ENCODE measurements around the gene ACTR3C. TPM values are rescaled to one million over a fixed set of nuclear protein-coding genes. Genes with fewer than 3 reads are reported as not detected.
A peak's percentile ranks its signal among the peaks of the same experiment; 100 is the strongest.
"Not testable (repeated sequence)": the region's sequence is repeated elsewhere in the genome, so short reads cannot be mapped to it uniquely, and the experiment has no call there.

The ACTR3C gene
- total RNA-seq, 5 donors from 2014 or later (not counting 1 experiment from before 2014, with no cell fraction given) = 9.2 to 14.6 (median 12.4) TPM

GRCh38 chr7:150322114-150322832, 1.1 kb downstream of the ACTR3C start:
- no peaks in the 10 kb centered on the region for H3K27me3 ChIP-seq (replicated peaks in 1 of 2; ENCODE audit: control insufficient read depth in 2 of 2, extremely low read depth in 1 of 2, insufficient read depth in 2 of 2, low read length in 1 of 2)
- Mint-ChIP-seq H3K27me3 (no peaks in the 10 kb centered on the region), H3K36me3 (peaks cover 29% of the 10 kb centered on the region), H3K4me1 (peaks cover 40 to 46% (median 45%) of the 10 kb centered on the region in 3 donors), H3K27ac (peak overlapping the region; percentile 96 to 99), H3K4me3 (peak overlapping the region; percentile 93 to 98 (median 96)), H3K9me3 (no peaks in the 10 kb centered on the region)
- DNase-seq = peak in 32 of 35 experiments; percentile 12 to 66 (median 46)
- peaks cover 2 to 30% of the 10 kb centered on the region in 2 experiments for H3K4me1 ChIP-seq (ENCODE audit: control insufficient read depth in 1 of 2, extremely low read depth in 1 of 2, insufficient read depth in 2 of 2, low read length in 2 of 2)
- H3K36me3 ChIP-seq (ENCODE audit: control insufficient read depth in 2 of 2, extremely low read depth in 1 of 2, insufficient read depth in 1 of 2, low read length in 1 of 2) = peaks cover 6 to 7% of the 10 kb centered on the region in 2 donors
- ChIA-PET CTCF (no interaction called here), POLR2A (no interaction called here)
- 17% methylated on average over 2 of the region's 4 CpGs for WGBS (ENCODE audit: insufficient coverage)
- peak overlapping the region; percentile 84 to 86 for H3K4me3 ChIP-seq (ENCODE audit: control insufficient read depth in 1 of 2, extremely low read depth in 1 of 2, low read length in 1 of 2)
- peak; percentile 40 to 64 (median 46) for ATAC-seq (replicated peaks in 1 of 4)
- no peaks in the 10 kb centered on the region for H3K9me3 ChIP-seq
- peak overlapping the region; percentile 85 for H3K27ac ChIP-seq (ENCODE audit: low read length)

- Mint-ChIP-seq H3K4me3 (peak overlapping the region; percentile 93 to 98 (median 96)), H3K27ac (peak overlapping the region; percentile 96 to 99), H3K27me3 (no peaks in the 10 kb centered on the region), H3K4me1 (peaks cover 40 to 46% (median 45%) of the 10 kb centered on the region in 3 donors), H3K36me3 (peaks cover 26% of the 10 kb centered on the region), H3K9me3 (no peaks in the 10 kb centered on the region)
- POLR2A ChIA-PET = no interaction called here
- no peak overlapping the region for H3K4me3 ChIP-seq (ENCODE audit: control insufficient read depth in 1 of 2, extremely low read depth in 1 of 2, low read length in 1 of 2)
- peaks cover 2 to 5% of the 10 kb centered on the region in 2 donors for H3K36me3 ChIP-seq (ENCODE audit: control insufficient read depth in 2 of 2, extremely low read depth in 1 of 2, insufficient read depth in 1 of 2, low read length in 1 of 2)
- H3K27ac ChIP-seq (ENCODE audit: low read length) = peak overlapping the region; percentile 15
- 96% methylated on average over 3 of the region's 3 CpGs for WGBS (ENCODE audit: insufficient coverage)
- H3K4me1 ChIP-seq (ENCODE audit: control insufficient read depth in 1 of 2, extremely low read depth in 1 of 2, insufficient read depth in 2 of 2, low read length in 2 of 2) = peaks cover 2 to 30% of the 10 kb centered on the region in 2 experiments
- DNase-seq (no peak), ATAC-seq (replicated peaks in 1 of 4) (no peak)
- CTCF ChIA-PET = no interaction called here
- H3K27me3 ChIP-seq (replicated peaks in 1 of 2; ENCODE audit: control insufficient read depth in 2 of 2, extremely low read depth in 1 of 2, insufficient read depth in 2 of 2, low read length in 1 of 2) = no peaks in the 10 kb centered on the region
- H3K9me3 ChIP-seq = no peaks in the 10 kb centered on the region
Observed at GRCh38 chr7:150321788-150322113, 1.6 kb downstream of the ACTR3C start.

DNA sequence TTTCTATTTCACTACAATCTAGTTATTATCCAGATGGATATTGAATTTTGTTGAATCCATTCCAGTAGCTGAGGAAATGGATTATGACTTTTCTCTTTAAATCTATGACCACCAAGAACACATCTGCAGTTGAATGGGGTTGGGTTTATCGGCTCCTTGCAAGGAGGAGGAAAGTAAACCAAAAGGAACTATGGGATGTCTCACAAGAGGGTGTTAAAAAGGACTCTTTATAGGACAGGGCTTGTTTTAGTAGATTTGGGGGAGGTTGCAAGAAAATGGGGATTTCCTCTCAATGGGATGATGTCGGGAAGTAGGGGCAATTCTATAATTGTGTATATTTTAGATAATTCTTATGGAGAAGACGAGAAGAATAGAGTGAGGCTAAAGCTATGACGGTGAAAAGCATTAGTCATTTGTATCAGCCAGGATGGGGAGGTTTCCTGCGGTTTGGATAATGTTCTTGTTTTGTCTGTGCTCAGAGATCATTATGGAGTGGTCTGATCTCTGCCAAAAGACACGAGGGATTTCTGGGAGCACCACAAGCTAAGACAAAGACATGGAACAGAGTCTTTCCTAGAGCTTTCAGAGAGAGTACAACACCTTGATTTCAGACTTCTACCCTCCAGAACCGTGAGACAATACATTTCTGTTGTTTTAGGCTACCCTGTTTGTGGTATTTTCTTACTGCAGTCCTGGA, 5.4 kb downstream of the ACTR3C start:
- Histone ChIP-seq H3K27ac (ENCODE audit: low read length) (no peak overlapping the region), H3K4me1 (ENCODE audit: control insufficient read depth in 1 of 2, extremely low read depth in 1 of 2, insufficient read depth in 2 of 2, low read length in 2 of 2) (peaks cover 2 to 14% of the 10 kb centered on the region in 2 experiments), H3K27me3 (replicated peaks in 1 of 2; ENCODE audit: control insufficient read depth in 2 of 2, extremely low read depth in 1 of 2, insufficient read depth in 2 of 2, low read length in 1 of 2) (no peaks in the 10 kb centered on the region), H3K9me3 (no peaks in the 10 kb centered on the region), H3K4me3 (ENCODE audit: control insufficient read depth in 1 of 2, extremely low read depth in 1 of 2, low read length in 1 of 2) (no peak overlapping the region), H3K36me3 (ENCODE audit: control insufficient read depth in 2 of 2, extremely low read depth in 1 of 2, insufficient read depth in 1 of 2, low read length in 1 of 2) (no peaks in the 10 kb centered on the region)
- Mint-ChIP-seq H3K36me3 (peaks cover 14% of the 10 kb centered on the region), H3K4me3 (no peak overlapping the region), H3K27me3 (no peaks in the 10 kb centered on the region), H3K9me3 (no peaks in the 10 kb centered on the region), H3K27ac (no peak overlapping the region), H3K4me1 (peaks cover 22 to 31% (median 23%) of the 10 kb centered on the region in 3 donors)
- ATAC-seq (replicated peaks in 1 of 4) (no peak), DNase-seq (no peak)
- ChIA-PET POLR2A (interaction anchor here in 1 of 2 donors (0.6 kb wide), 1 partner anchor 230 kb away, joined by 10 read pairs; no protein-coding TSS in a partner anchor), CTCF (interaction anchor here in 1 of 2 donors (0.6 kb wide), 1 partner anchor 9 kb away, joined by 5 read pairs; no protein-coding TSS in a partner anchor)
- WGBS (ENCODE audit: insufficient coverage) = 75% methylated on average over 4 of the region's 7 CpGs

GRCh38 chr7:150316987-150317386, 6.4 kb downstream of the ACTR3C start:
- not testable (repeated sequence) for DNase-seq; H3K27ac ChIP-seq (ENCODE audit: low read length); H3K4me1 ChIP-seq (ENCODE audit: control insufficient read depth in 1 of 2, extremely low read depth in 1 of 2, insufficient read depth in 2 of 2, low read length in 2 of 2); H3K27ac Mint-ChIP-seq; H3K9me3 Mint-ChIP-seq; H3K4me3 ChIP-seq (ENCODE audit: control insufficient read depth in 1 of 2, extremely low read depth in 1 of 2, low read length in 1 of 2); ATAC-seq (replicated peaks in 1 of 4); H3K27me3 ChIP-seq (replicated peaks in 1 of 2; ENCODE audit: control insufficient read depth in 2 of 2, extremely low read depth in 1 of 2, insufficient read depth in 2 of 2, low read length in 1 of 2); H3K36me3 ChIP-seq (ENCODE audit: control insufficient read depth in 2 of 2, extremely low read depth in 1 of 2, insufficient read depth in 1 of 2, low read length in 1 of 2); H3K9me3 ChIP-seq; H3K4me3 Mint-ChIP-seq; H3K27me3 Mint-ChIP-seq
- 100% methylated on average over 2 of the region's 6 CpGs for WGBS (ENCODE audit: insufficient coverage)
- CTCF ChIA-PET = interaction anchor here in 1 of 2 donors (0.6 kb wide), 1 partner anchor 10 kb away, joined by 5 read pairs; no protein-coding TSS in a partner anchor
- POLR2A ChIA-PET = interaction anchor here in 1 of 2 donors (0.6 kb wide), 1 partner anchor 230 kb away, joined by 10 read pairs; no protein-coding TSS in a partner anchor
- peaks cover 12 to 24% (median 14%) of the 10 kb centered on the region in 3 donors for H3K4me1 Mint-ChIP-seq
- H3K36me3 Mint-ChIP-seq = peaks cover 14% of the 10 kb centered on the region

- Histone ChIP-seq H3K4me3 (ENCODE audit: control insufficient read depth in 1 of 2, extremely low read depth in 1 of 2, low read length in 1 of 2) (no peak overlapping the region), H3K27me3 (replicated peaks in 1 of 2; ENCODE audit: control insufficient read depth in 2 of 2, extremely low read depth in 1 of 2, insufficient read depth in 2 of 2, low read length in 1 of 2) (no peaks in the 10 kb centered on the region), H3K9me3 (no peaks in the 10 kb centered on the region), H3K4me1 (ENCODE audit: control insufficient read depth in 1 of 2, extremely low read depth in 1 of 2, insufficient read depth in 2 of 2, low read length in 2 of 2) (no peaks in the 10 kb centered on the region), H3K36me3 (ENCODE audit: control insufficient read depth in 2 of 2, extremely low read depth in 1 of 2, insufficient read depth in 1 of 2, low read length in 1 of 2) (no peaks in the 10 kb centered on the region), H3K27ac (ENCODE audit: low read length) (no peak overlapping the region)
- CTCF ChIA-PET = no interaction called here
- H3K9me3 Mint-ChIP-seq = no peaks in the 10 kb centered on the region
- no peak overlapping the region for H3K27ac Mint-ChIP-seq
- WGBS (ENCODE audit: insufficient coverage) = no CpG with 5 or more reads among the region's 5 CpGs
- ATAC-seq (replicated peaks in 1 of 4) (no peak), DNase-seq (no peak)
- no peak overlapping the region for H3K4me3 Mint-ChIP-seq
- peaks cover 0 to 15% (median 0%) of the 10 kb centered on the region in 3 donors for H3K4me1 Mint-ChIP-seq
- POLR2A ChIA-PET = no interaction called here
- H3K27me3 Mint-ChIP-seq = no peaks in the 10 kb centered on the region
- H3K36me3 Mint-ChIP-seq = peaks cover 10% of the 10 kb centered on the region
Observed at GRCh38 chr7:150314639-150315239, 8.6 kb downstream of the ACTR3C start.

GRCh38 chr7:150313870-150314269, 9.5 kb downstream of the ACTR3C start:
- Histone ChIP-seq H3K27ac (ENCODE audit: low read length) (no peak overlapping the region), H3K27me3 (replicated peaks in 1 of 2; ENCODE audit: control insufficient read depth in 2 of 2, extremely low read depth in 1 of 2, insufficient read depth in 2 of 2, low read length in 1 of 2) (no peaks in the 10 kb centered on the region), H3K9me3 (no peaks in the 10 kb centered on the region), H3K36me3 (ENCODE audit: control insufficient read depth in 2 of 2, extremely low read depth in 1 of 2, insufficient read depth in 1 of 2, low read length in 1 of 2) (no peaks in the 10 kb centered on the region), H3K4me3 (ENCODE audit: control insufficient read depth in 1 of 2, extremely low read depth in 1 of 2, low read length in 1 of 2) (no peak overlapping the region), H3K4me1 (ENCODE audit: control insufficient read depth in 1 of 2, extremely low read depth in 1 of 2, insufficient read depth in 2 of 2, low read length in 2 of 2) (no peaks in the 10 kb centered on the region)
- Mint-ChIP-seq H3K4me3 (no peak overlapping the region), H3K36me3 (peaks cover 10% of the 10 kb centered on the region), H3K27ac (no peak overlapping the region), H3K4me1 (peaks cover 0 to 13% (median 0%) of the 10 kb centered on the region in 3 donors), H3K27me3 (no peaks in the 10 kb centered on the region), H3K9me3 (no peaks in the 10 kb centered on the region)
- DNase-seq = no peak
- ChIA-PET CTCF (no interaction called here), POLR2A (no interaction called here)
- ATAC-seq (replicated peaks in 1 of 4) = no peak
- 86% methylated on average over 5 of the region's 6 CpGs for WGBS (ENCODE audit: insufficient coverage)

Measured in T-cell (primary cell).